Fibroblast of pulmonary artery (primary cell): ENCODE results near the gene RABGAP1L.

Source experiments
- DNase-seq: peaks from one replicate; pipeline ENCODE4 v3.0.0-alpha.2; 2010; ENCODE audit warnings: low read depth
- H3K4me3 ChIP-seq: replicated peaks from 2 replicates; pipeline ENCODE4 v1.5.1; 2011; ENCODE audit warnings: low read depth, mild to moderate bottlenecking, control low read depth, low read length, moderate library complexity
- CTCF ChIP-seq: IDR thresholded peaks from 2 replicates; pipeline ENCODE4 v1.5.1; 2011; ENCODE audit warnings: mild to moderate bottlenecking, control low read depth, low read length, inconsistent platforms; ENCODE audit errors: missing control alignments

RABGAP1L gene

GRCh38 chr1:174956086-174956485 is 796.8 kb downstream of the RABGAP1L start:
- TF ChIP-seq CTCF = no peak
- no peak overlapping the region for H3K4me3 ChIP-seq
- no peak for DNase-seq

GRCh38 chr1:174956976-174957375 is 797.7 kb downstream of the RABGAP1L start:
- no peak overlapping the region for H3K4me3 ChIP-seq
- DNase-seq = no peak
- TF ChIP-seq CTCF = no peak

- no peak overlapping the region for H3K4me3 ChIP-seq
- no peak for DNase-seq
- TF ChIP-seq CTCF = no peak
Observed at GRCh38 chr1:174957829-174958228, 798.5 kb downstream of the RABGAP1L start.

- no peak for TF ChIP-seq CTCF
- no peak overlapping the region for H3K4me3 ChIP-seq
- no peak for DNase-seq
Observed at GRCh38 chr1:174958396-174958795, 799.1 kb downstream of the RABGAP1L start.

- no peak for DNase-seq
- no peak overlapping the region for H3K4me3 ChIP-seq
- TF ChIP-seq CTCF = no peak
Observed at GRCh38 chr1:174960362-174960761, 801.0 kb downstream of the RABGAP1L start.

- H3K4me3 ChIP-seq = no peak overlapping the region
- no peak for TF ChIP-seq CTCF
- no peak for DNase-seq
Observed at GRCh38 chr1:174963529-174964125, 804.3 kb downstream of the RABGAP1L start.

- peak; percentile 62 for DNase-seq
- H3K4me3 ChIP-seq = no peak overlapping the region
- TF ChIP-seq CTCF = no peak
Observed at GRCh38 chr1:174964261-174964971, 805.1 kb downstream of the RABGAP1L start.
